DMS53 (cell line): Measurements from ENCODE around the gene ATOX1.
"Not testable (repeated sequence)": the region's sequence is repeated elsewhere in the genome, so short reads cannot be mapped to it uniquely, and the experiment has no call there.

Source experiments
- DNase-seq: peaks from one replicate; lab custom pipeline; 2025; lab: John Stamatoyannopoulos, UW

Gene ATOX1, protein sequence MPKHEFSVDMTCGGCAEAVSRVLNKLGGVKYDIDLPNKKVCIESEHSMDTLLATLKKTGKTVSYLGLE

DNA sequence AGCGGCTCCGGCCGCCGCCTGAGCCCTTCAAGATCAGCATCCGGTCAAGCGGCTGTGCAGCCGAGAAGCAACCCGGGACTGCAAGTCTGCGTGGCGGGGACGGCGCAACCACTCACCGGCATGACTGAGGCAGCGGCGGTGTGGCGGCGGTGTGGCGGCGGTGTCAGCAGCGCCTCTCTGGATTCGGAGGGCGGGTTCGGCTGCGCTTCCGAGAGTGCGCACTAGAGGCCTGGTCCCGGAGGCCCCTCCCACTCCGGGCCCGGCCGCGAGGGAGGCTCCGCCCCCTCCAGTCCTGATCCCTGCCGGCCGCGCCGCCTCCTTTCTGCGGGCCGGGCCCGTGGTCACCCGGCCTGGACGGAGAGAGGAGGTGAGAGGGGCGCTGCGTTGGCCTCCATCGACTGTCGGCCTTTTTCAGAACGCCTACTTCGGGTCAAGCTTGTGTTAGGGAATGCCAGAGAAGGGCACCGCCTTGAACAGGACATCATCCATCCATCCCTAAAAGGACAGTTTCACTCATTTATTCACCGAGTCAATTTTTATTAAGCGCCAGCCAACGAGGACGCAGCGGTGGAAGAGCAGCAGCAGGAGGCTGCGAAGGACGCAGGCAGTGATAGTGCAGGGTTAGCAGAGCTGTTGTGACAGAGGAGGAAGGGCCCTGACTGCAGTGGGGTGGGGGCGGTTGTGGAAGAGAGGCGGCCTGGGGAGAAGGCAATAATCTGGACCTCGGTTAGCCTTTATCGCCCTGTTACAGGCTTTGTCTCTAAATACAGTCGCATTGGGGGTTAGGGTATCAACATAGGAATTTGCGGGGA is at the start of gene ATOX1:
TSS of gene ATOX1 (minus strand) at position 202 of the 812 bp plus-strand sequence. CDS start at position 122, 80 bp downstream.
- peak; percentile 97 for DNase-seq

- no peak for DNase-seq
These were observed 47.2 kb upstream of the ATOX1 start for GRCh38 chr5:151805414-151806223.

DNA sequence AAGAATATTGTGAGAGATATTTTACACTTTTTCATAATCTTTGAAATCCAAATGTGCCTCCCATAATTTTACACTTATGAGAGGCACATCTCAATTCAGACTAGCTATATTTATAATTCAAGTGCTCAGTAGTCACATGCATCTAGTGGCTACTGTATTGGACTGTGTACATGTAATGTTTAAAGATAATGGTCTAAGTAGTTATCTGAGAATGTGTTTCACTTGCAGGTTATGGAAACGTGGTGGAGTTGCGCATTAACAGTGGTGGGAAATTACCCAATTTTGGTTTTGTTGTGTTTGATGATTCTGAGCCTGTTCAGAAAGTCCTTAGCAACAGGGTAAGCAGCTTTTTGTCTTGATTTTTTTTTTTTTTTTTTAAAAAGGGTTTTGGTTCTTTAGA is 42.1 kb upstream of the ATOX1 start:
- DNase-seq: no peak

GRCh38 chr5:151799407-151799806 is 41.0 kb upstream of the ATOX1 start:
- no peak for DNase-seq

DNA sequence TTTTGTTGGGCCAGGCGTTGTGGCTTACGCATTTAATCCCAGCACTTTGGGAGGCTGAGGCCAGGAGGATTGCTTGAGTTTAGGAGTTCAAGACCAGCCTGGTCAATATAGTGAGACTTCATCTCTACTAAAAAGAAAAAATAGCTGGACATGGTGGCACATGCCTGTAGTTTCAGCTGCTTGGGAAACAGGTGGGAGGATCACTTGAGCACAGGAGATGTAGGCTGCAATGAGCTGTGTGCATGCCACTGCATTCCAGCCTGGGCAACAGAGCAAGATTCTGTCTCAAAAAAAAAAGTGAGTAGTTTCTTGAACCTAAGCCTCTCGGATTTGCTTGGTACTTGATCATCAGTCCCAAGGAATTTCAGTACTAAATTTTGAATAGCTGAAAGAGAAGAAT is 40.2 kb upstream of the ATOX1 start:
- DNase-seq: no peak

- DNase-seq: no peak
These were observed 37.0 kb upstream of the ATOX1 start for GRCh38 chr5:151795426-151795825.

DNA sequence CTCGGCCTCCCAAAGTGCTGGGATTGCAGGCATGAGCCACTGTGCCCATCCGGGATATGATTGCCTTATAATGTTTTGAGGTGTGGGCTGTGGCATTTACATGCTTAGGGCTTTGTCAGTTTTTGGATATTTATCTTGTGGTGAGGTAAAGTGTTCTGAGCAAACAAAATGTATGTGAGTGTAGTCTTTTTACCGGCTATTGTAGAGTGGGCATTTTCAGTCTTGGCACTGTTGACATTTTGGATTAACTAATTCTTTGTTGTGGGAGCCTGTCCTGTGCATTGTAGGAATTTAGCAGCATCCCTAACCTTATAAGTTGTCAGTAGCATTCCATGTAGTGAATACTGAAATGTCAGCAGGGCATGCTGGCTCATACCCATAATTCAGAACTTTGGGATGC is 34.9 kb upstream of the ATOX1 start:
- DNase-seq: no peak

- no peak for DNase-seq
These were observed 29.4 kb upstream of the ATOX1 start for GRCh38 chr5:151787817-151788216.

- DNase-seq: no peak
These were observed 28.0 kb upstream of the ATOX1 start for GRCh38 chr5:151786468-151786867.

DNA sequence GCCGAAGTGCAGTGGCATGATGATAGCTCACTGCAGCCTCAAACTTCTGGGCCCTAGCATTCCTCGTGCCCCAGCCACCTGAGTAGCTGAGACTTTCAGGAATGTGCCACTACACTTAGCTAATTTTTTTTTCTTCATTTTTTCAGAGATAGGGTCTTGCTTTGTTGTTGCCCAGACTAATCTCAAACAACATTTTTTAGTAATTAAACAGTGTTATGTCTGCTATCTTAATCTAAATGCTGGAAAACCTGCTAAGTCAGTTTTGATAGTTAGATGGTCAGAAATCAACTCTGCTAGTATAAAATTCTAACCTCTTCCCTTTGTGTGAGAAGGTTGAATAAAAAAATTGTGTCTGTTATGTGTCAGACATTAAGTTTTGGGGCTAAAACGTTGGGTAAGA is 25.7 kb upstream of the ATOX1 start:
- DNase-seq: no peak

DNA sequence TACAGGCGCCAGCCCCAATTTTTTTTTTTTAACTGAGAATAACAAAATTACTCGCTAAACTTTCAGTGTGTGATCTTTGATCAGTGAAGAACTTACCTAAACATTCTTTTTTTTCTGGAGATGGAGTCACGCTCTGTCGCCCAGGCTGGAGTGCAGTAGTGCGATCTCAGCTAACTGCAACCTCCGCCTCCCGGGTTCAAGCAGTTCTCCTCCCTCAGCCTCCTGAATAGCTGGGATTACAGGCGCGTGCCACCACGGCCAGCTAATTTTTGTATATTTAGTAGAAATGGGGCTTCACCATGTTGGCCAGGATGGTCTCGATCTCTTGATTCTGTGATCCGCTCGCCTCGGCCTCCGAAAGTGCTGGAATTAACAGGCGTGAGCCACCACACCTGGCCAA is 25.2 kb upstream of the ATOX1 start:
- not testable (repeated sequence) for DNase-seq

GRCh38 chr5:151781201-151781600 is 22.8 kb upstream of the ATOX1 start:
- no peak for DNase-seq

DNA sequence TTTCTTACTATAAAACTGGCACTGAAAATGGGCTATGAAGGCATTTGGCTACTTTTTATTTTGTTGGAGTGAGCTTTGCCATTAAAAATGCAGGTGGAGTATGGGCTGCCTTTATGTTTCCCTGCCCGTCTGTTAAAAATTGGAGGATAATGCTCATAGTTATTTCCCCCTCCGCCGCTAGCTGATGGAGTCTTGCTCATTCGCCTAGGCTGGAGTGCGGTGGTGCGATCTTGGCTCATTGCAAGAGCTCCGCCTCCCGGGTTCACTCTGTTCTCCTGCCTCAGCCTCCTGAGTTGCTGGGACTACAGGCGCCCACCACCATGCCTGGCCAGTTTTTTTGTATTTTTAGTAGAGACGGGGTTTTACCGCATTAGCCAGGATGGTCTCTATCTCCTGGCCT is 21.9 kb upstream of the ATOX1 start:
- DNase-seq: no peak

- no peak for DNase-seq
These were observed 21.2 kb upstream of the ATOX1 start for GRCh38 chr5:151779531-151780125.

DNA sequence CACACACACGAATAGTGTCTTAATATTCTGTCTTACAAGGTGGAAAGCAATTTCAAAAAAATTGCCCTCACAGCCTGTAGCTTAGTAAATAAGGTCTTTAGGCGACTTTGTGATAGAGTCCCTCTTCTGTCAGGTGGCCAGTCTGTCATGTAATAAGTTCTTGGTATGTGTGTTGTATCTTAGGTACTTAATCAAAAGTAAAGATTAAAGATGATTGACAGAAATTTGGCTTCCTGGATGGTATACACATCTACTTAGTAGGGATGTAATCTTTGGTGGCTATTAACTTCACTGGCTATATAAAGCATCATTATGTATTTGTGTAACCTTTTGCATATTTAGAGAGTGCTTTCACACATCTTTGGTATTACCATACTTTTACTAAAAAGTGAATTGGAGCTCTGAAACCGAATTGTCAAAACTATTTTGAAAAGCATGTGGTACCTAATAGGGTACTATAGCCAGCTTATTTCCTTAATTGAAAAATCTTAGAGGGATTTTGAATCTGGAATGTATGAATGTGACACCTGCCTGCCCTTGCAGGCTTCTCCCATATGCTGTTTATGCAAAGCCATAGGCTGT is 16.7 kb upstream of the ATOX1 start:
- DNase-seq: no peak

- DNase-seq: no peak
These were observed 15.5 kb upstream of the ATOX1 start for GRCh38 chr5:151773951-151774350.

GRCh38 chr5:151772846-151773561 is 14.6 kb upstream of the ATOX1 start:
- no peak for DNase-seq

DNA sequence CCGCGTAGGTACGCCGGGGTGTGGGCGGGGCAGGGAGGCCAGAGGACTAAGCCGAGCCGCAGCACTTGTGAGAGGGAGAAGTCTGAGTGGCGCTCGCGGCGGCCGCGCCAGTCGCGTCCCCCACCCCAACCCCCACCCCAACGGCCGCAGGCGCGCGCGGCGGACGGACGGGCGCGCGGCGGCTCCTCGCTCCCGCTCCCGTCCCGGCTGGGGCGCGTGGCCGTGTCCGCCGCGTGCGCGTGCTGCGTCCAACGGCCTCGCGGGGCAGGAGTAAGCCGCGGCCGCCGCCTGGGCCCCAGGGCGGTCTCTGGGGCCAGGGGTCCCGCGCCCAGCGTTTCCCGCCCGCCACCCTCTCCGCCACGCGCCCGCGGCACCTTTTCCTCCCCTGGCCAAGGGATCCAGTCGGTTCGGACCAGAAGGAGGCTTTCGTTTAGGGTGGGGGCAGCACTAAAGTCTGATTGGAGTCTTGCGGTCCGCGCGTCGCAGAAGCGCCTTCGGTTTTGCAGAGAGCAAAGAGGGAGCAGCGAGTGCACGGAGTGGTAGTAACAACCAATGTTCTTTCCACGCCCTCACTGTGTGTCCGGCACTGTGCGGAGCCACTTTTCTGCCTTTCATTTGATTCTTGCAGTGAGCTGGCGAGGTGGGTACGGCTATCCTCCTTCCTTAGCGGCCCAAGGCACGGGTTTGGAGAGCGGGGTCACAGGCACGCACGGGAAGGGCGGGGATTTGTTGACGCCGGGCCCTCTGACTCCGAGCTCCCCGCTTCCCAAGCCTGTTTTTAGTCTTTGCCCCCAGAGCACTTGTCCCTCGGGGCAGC is 13.8 kb upstream of the ATOX1 start:
- peak; percentile 77 for DNase-seq

- peak; percentile 100 for DNase-seq
These were observed 13.0 kb upstream of the ATOX1 start, which contains the start of gene G3BP1 for GRCh38 chr5:151771259-151772028. Gene G3BP1 (plus strand): TSS chr5:151771954. CDS start chr5:151786621, 14,667 bp downstream.
